Transverse colon (tissue), 3 donors: ENCODE measurements around the gene GLO1.

Experiments
- CTCF ChIP-seq, 5 experiments: fragments of 200-600 bp in 3 of 5; fragments of 450-650 bp in 2 of 5; sonication (generic) in 3 of 5; IDR thresholded peaks; 1 replicate in 2 of 5; 2 replicates in 3 of 5; pipeline ENCODE4 v1.5.1; 2016 to 2017; ENCODE audit warnings: antibody characterized with exemption in 5 of 5, inconsistent platforms in 3 of 5, mild to moderate bottlenecking in 2 of 5, moderate library complexity in 1 of 5
- POLR2A ChIP-seq: fragments of 450-650 bp; IDR thresholded peaks from one replicate; pipeline ENCODE4 v1.6.1; 2016; ENCODE audit warnings: antibody characterized with exemption, mild to moderate bottlenecking, moderate library complexity

- TF ChIP-seq CTCF (IDR thresholded peaks at IDR 0.05), result no peak
- no peak for TF ChIP-seq POLR2A
These were observed 66.9 kb downstream of the GLO1 start for GRCh38 chr6:38636027-38636426.
